ENCODE results near the gene MUSK. TPM values are rescaled to one million over a fixed set of nuclear protein-coding genes. Genes with fewer than 3 reads are reported as not detected.
"Not testable (repeated sequence)": the region's sequence is repeated elsewhere in the genome, so short reads cannot be mapped to it uniquely, and the experiment has no call there.

Gene MUSK
- total RNA-seq, 1 donor from 2014 or later: not detected

DNA sequence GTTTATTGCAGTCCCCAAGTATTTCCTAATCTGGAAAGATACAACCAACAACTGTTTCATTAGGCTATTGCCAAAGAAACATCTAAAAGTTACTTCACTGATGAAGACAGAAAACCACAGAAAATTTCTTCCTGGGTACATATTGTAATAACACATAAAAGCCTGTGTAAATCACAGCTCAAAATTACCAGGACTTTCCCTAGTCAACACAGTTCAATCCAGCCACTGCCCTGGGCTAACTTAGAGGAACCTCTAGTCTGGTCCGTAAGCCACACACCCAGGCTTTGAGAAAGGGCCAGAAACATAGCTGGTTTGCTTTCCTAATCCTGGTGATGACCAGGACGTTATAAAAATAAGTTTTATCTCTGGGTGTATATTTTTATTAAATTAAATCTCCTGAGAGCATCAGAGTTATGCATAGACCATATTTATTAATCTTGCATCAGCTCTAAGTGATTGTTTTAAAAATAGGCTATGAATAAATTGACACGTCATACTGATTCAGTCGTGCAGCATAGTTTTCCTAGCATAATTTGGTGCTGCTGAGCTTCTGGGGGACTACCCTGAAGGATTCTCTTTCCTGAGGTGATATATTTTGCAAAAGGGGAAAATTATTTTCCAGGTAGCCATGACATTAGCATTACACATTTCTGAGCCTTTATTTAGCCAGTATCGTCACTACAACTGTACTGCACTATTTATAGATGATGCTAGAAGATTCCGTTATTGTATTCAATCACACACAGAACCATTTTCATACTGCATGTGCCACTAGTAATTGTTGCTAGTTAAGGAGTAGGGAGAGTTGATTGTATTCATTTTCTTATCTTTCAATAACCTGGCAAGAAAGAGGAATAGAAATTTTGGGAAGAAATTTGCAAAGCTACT, 12.6 kb upstream of the MUSK start:
- no peak overlapping the region for H3K4me3 Mint-ChIP-seq
- H3K27ac Mint-ChIP-seq: no peak overlapping the region
- H3K36me3 Mint-ChIP-seq (ENCODE audit: low read depth): no peaks in the 10 kb centered on the region
- peaks cover 2% of the 10 kb centered on the region for H3K27me3 Mint-ChIP-seq (ENCODE audit: insufficient read depth)
- H3K9me3 Mint-ChIP-seq: no peaks in the 10 kb centered on the region
- intact Hi-C loops (cut with micrococcal nuclease): no loop called here
- H3K4me1 Mint-ChIP-seq (ENCODE audit: low read depth): no peaks in the 10 kb centered on the region
- no peak for DNase-seq (ENCODE audit: low spot score)

DNA sequence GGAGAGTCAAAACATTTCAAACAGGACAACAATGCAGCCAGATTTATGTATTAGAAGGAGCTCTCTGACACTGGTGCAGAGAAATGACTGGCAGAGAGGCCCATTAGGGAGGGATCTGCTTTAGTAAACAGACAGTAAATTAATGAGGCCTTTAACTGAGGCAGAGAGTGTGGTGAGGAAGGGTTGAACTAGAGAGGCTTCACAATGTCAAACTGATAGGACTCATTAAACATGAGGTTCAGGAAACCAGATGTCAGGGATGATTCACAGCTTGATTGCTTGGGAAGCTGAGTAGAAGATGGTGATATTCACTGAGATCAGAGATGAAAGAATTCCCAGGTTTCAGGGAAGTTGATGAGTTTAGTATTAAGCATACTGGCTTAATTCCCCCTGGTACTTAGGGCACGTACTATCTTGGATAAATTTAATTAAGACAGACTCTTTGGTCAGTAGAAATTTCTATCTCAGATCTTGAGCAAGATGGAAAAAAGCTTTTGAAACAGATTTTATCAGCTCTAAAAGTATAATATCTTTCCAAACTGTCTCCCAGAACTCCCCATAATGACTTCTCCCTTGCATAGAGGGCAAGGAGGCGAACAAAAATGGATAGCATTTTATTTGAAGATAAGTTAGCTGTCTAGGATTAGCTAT, 8.6 kb upstream of the MUSK start:
- no peak for DNase-seq (ENCODE audit: low spot score)
- Mint-ChIP-seq H3K27me3 (ENCODE audit: insufficient read depth) (peaks cover 2% of the 10 kb centered on the region), H3K27ac (no peak overlapping the region), H3K4me1 (ENCODE audit: low read depth) (no peaks in the 10 kb centered on the region), H3K9me3 (no peaks in the 10 kb centered on the region), H3K4me3 (no peak overlapping the region), H3K36me3 (ENCODE audit: low read depth) (no peaks in the 10 kb centered on the region)
- intact Hi-C loops (cut with micrococcal nuclease): no loop called here

DNA sequence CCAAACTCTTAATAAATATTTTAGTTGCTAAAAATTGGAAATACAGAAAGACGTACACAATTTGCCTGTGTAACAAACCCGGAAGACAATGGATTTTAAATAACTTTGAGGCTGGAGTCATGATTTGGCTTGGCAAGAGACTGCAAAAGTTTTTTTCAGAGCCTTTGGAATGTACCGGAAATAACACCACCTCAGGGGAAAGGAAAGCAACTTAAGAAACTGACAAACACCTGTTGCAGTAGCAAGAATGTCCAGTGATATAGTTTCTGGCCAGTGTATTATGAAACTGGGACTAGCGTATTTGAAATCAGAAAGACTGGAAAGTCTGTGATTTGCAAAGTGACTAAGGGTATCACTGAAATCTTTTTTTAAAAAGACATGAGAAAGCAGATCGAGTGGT, 842 bp downstream of the MUSK start:
- Mint-ChIP-seq H3K9me3 (no peaks in the 10 kb centered on the region), H3K36me3 (ENCODE audit: low read depth) (no peaks in the 10 kb centered on the region), H3K27me3 (ENCODE audit: insufficient read depth) (no peaks in the 10 kb centered on the region), H3K4me1 (ENCODE audit: low read depth) (no peaks in the 10 kb centered on the region), H3K4me3 (no peak overlapping the region), H3K27ac (no peak overlapping the region)
- no peak for DNase-seq (ENCODE audit: low spot score)
- intact Hi-C loops (cut with micrococcal nuclease): no loop called here

DNA sequence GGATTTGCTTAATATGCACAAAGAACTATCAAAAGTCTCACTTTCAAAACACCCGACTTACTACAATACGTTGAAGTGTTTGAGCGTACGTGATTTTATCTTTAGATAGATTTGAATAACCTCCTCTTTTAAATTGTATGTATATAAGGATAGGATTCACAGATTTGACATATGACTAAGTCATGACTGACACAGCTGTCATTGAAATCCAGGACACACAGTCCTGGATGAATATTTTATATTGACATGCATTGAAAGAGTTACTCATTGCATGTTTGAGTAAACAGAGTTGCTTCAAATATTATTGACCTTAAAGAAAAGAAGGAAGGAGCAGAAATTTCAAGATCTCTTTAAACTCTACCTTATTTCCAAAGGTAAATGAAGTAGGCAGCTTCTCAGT, 3.3 kb downstream of the MUSK start:
- Mint-ChIP-seq H3K27me3 (ENCODE audit: insufficient read depth) (no peaks in the 10 kb centered on the region), H3K4me1 (ENCODE audit: low read depth) (no peaks in the 10 kb centered on the region), H3K36me3 (ENCODE audit: low read depth) (no peaks in the 10 kb centered on the region), H3K27ac (no peak overlapping the region), H3K4me3 (no peak overlapping the region), H3K9me3 (no peaks in the 10 kb centered on the region)
- DNase-seq (ENCODE audit: low spot score): no peak
- intact Hi-C loops (cut with micrococcal nuclease): no loop called here

DNA sequence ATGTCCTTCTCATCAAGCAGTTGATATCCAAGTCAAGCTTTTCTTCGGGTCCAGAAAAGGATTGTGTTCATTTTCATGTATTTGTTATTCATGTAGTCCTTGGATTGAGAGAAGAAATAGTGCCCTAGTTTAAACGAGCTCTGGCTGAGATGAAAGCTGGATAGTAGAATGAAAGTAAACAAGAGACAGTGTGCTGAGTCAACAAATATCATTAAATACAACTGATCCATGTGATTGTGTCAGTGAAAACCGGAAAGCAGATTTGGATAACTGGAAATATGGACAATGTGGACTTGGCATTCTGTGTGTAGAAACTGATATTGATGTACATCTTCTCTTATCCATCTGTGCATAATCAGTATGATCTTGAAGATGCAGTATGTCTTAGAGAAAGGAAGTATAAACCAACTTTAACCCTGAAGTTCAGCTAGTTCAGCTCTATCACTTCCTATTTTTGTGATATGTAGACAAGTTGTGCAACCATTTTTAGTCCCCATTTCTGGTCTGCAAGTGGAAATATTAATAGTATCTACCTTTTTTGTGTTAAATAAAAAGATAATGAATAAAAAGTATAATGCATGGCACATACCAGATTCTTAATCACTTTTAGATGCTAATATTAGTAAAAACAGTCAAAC, 4.4 kb downstream of the MUSK start:
- H3K4me3 Mint-ChIP-seq: no peak overlapping the region
- H3K27me3 Mint-ChIP-seq (ENCODE audit: insufficient read depth): no peaks in the 10 kb centered on the region
- H3K9me3 Mint-ChIP-seq: no peaks in the 10 kb centered on the region
- DNase-seq (ENCODE audit: low spot score): no peak
- intact Hi-C loops (cut with micrococcal nuclease): no loop called here
- H3K4me1 Mint-ChIP-seq (ENCODE audit: low read depth): no peaks in the 10 kb centered on the region
- no peak overlapping the region for H3K27ac Mint-ChIP-seq
- no peaks in the 10 kb centered on the region for H3K36me3 Mint-ChIP-seq (ENCODE audit: low read depth)

DNA sequence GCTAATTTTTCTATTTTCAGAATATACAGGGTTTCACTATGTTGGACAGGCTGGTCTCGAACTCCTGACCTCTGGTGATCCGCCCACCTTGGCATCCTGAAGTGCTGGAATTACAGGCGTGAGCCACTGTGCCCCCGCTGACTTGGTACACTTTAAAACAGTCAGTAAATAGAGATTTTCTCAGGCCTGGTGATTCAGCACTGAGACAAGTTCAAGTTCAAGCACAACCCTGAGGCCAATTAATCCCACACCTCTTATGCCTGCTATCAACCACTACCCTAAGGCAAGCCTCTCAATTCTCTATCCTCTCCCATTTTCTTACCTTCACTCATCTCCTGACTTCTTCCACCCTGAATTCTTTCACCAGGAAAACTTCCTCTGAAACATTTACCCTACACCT, 18.9 kb downstream of the MUSK start:
- H3K4me3 Mint-ChIP-seq: no peak overlapping the region
- H3K36me3 Mint-ChIP-seq (ENCODE audit: low read depth): no peaks in the 10 kb centered on the region
- no peak overlapping the region for H3K27ac Mint-ChIP-seq
- intact Hi-C loops (cut with micrococcal nuclease): no loop called here
- H3K9me3 Mint-ChIP-seq: no peaks in the 10 kb centered on the region
- no peaks in the 10 kb centered on the region for H3K27me3 Mint-ChIP-seq (ENCODE audit: insufficient read depth)
- no peak for DNase-seq (ENCODE audit: low spot score)
- H3K4me1 Mint-ChIP-seq (ENCODE audit: low read depth): no peaks in the 10 kb centered on the region

DNA sequence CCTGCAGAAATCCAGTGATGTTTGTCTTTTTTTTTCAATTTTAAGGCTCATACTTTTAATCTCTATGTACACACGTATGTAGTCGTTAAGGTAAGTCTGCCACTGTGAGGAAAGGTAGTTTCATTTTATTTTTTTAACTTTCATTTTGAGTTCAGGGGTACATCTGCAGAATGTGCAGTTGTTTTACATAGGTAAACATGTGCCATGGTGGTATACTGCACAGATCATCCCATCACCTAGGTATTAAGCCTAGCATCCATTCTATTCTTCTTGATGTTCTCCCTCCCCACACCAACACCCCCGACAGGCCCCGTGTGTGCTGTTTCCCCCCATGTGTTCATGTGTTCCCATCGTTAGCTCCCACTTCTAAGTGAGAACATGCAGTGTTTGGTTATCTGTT, 19.7 kb downstream of the MUSK start:
- intact Hi-C loops (cut with micrococcal nuclease): no loop called here
- H3K4me3 Mint-ChIP-seq: no peak overlapping the region
- no peaks in the 10 kb centered on the region for H3K9me3 Mint-ChIP-seq
- no peak overlapping the region for H3K27ac Mint-ChIP-seq
- no peaks in the 10 kb centered on the region for H3K36me3 Mint-ChIP-seq (ENCODE audit: low read depth)
- no peak for DNase-seq (ENCODE audit: low spot score)
- no peaks in the 10 kb centered on the region for H3K4me1 Mint-ChIP-seq (ENCODE audit: low read depth)
- no peaks in the 10 kb centered on the region for H3K27me3 Mint-ChIP-seq (ENCODE audit: insufficient read depth)

DNA sequence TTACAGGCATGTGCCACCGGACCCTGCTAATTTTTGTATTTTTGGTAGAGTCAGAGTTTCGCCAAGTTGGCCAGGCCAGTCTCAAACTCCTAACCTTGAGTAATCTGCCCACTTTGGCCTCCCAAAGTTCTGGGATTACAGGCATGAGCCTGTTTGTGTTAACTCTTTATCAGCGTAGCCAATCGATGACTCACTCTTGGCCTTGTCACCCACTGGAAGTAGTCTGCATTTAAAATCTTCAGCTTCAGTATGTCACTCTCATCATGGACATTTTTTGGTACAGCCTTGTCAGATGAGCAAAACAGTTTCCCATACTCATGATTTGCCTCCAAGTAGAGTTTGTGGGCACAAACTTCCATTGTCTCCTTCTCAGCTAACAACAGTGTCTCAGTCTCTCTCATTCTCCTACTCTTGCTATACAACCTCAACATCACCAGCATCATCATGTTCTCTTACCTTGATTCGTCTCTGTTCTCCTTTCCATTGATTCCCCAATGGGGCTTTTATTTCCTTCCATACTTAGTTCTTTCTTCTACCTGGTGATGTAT, 22.5 kb downstream of the MUSK start:
- intact Hi-C loops (cut with micrococcal nuclease): no loop called here
- Mint-ChIP-seq H3K4me3 (no peak overlapping the region), H3K27me3 (ENCODE audit: insufficient read depth) (no peaks in the 10 kb centered on the region), H3K4me1 (ENCODE audit: low read depth) (no peaks in the 10 kb centered on the region), H3K27ac (no peak overlapping the region), H3K9me3 (no peaks in the 10 kb centered on the region), H3K36me3 (ENCODE audit: low read depth) (no peaks in the 10 kb centered on the region)
- no peak for DNase-seq (ENCODE audit: low spot score)

DNA sequence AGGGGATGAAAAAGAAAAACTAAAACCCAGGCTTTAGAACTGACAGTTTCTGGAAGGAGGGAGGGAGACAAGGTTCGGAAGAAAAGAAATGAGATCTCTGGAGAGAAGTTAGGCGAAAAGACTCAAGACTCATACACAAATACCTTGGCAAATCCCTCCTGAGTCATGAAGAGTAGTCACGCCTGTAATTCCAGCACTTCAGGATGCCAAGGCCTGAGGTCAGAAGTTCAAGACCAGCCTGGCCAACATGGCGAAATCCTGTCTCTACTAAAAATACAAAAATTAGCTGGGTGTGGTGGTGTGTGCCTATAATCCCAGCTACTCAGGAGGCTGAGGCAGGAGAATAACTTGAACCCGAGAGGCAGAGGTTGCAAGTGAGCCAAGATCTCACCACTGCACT, 27.3 kb downstream of the MUSK start:
- H3K4me3 Mint-ChIP-seq; intact Hi-C loops (cut with micrococcal nuclease); H3K36me3 Mint-ChIP-seq (ENCODE audit: low read depth); DNase-seq (ENCODE audit: low spot score); H3K27ac Mint-ChIP-seq; H3K27me3 Mint-ChIP-seq (ENCODE audit: insufficient read depth); H3K9me3 Mint-ChIP-seq; H3K4me1 Mint-ChIP-seq (ENCODE audit: low read depth): not testable (repeated sequence)

DNA sequence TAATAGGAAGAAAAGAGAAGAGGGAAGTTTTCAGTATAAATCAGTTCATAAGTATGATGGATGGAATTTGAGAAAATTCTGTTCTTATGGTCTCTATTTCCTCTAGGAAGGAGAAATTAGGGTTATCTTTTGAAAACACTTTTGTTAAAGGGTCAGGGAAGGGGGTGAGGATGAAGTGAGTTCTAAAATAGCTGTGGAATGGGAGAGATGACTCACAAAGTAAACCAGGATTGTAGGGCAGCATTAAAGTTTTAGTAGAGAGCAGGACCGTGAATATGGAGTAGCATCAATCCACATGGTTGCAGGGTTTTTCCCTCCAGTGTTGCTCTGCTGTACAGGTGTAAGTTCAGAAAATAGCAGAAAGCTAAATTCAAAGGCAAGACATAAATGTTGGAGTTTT, 32.4 kb downstream of the MUSK start:
- intact Hi-C loops (cut with micrococcal nuclease): no loop called here
- Mint-ChIP-seq H3K36me3 (ENCODE audit: low read depth) (no peaks in the 10 kb centered on the region), H3K4me3 (no peak overlapping the region), H3K27ac (no peak overlapping the region), H3K9me3 (no peaks in the 10 kb centered on the region), H3K27me3 (ENCODE audit: insufficient read depth) (no peaks in the 10 kb centered on the region), H3K4me1 (ENCODE audit: low read depth) (no peaks in the 10 kb centered on the region)
- DNase-seq (ENCODE audit: low spot score): no peak

DNA sequence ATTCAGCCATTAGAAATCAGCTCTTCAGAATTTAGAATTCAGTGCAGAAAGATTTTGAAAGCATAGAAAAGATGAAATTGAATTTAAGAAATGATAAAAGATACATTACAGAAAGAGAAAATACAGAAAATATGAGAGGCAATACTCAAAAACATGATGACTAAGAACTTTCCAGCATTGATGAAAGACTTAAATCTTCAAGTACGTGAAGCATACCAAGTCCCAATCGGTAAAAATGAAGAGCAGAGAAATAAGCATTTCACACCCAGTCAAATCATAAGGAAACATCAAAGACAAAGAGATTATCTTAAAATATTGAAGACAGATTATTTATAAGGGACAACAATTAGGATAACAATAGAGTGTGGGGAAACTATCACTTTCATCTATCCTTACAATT, 35.1 kb downstream of the MUSK start:
- Mint-ChIP-seq H3K4me3 (no peak overlapping the region), H3K9me3 (no peaks in the 10 kb centered on the region), H3K27ac (no peak overlapping the region), H3K27me3 (ENCODE audit: insufficient read depth) (no peaks in the 10 kb centered on the region), H3K4me1 (ENCODE audit: low read depth) (no peaks in the 10 kb centered on the region), H3K36me3 (ENCODE audit: low read depth) (no peaks in the 10 kb centered on the region)
- DNase-seq (ENCODE audit: low spot score): no peak
- intact Hi-C loops (cut with micrococcal nuclease): no loop called here

DNA sequence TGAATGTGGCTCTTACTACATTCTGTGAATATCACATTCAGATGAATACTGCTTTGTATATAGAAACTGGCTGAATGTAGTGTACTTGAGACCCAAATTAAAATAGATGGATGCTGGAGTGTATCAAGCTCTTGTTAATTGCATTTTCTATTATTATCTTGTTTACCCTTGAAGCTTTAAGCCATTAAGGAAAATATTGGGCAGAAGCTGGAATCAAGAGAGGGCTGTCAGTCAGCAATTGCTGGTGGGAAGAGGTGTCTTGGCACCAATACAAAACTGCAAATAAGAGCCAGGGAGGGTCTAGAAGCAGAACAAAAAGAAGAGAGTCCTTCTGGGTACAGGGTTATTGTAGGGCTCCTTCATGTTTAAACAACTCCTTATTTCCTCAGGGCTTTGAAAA, 38.8 kb downstream of the MUSK start:
- no peak for DNase-seq (ENCODE audit: low spot score)
- Mint-ChIP-seq H3K27me3 (ENCODE audit: insufficient read depth) (no peaks in the 10 kb centered on the region), H3K4me3 (no peak overlapping the region), H3K9me3 (no peaks in the 10 kb centered on the region), H3K27ac (no peak overlapping the region), H3K4me1 (ENCODE audit: low read depth) (no peaks in the 10 kb centered on the region), H3K36me3 (ENCODE audit: low read depth) (no peaks in the 10 kb centered on the region)
- intact Hi-C loops (cut with micrococcal nuclease): no loop called here

DNA sequence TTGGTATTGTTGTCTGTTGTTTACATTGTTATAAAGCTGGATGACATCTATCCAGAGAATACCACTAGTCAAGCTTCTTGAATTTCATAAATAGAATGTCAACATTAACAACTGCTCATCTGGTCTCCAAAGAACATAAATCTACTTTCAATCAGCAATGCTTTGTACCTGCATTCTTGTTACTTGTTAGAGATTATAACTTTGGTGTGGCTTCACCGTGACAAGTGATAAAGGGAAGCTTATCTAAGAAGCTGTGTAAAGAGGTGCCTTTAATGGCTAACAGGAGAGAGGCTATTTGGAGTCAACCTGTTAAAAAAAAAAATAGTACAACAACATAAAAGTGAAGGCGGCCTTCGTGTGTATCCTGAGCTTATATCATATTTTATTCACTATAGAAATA, 41.8 kb downstream of the MUSK start:
- no peaks in the 10 kb centered on the region for H3K4me1 Mint-ChIP-seq (ENCODE audit: low read depth)
- no peaks in the 10 kb centered on the region for H3K27me3 Mint-ChIP-seq (ENCODE audit: insufficient read depth)
- no peaks in the 10 kb centered on the region for H3K9me3 Mint-ChIP-seq
- intact Hi-C loops (cut with micrococcal nuclease): no loop called here
- no peaks in the 10 kb centered on the region for H3K36me3 Mint-ChIP-seq (ENCODE audit: low read depth)
- no peak overlapping the region for H3K27ac Mint-ChIP-seq
- no peak overlapping the region for H3K4me3 Mint-ChIP-seq
- no peak for DNase-seq (ENCODE audit: low spot score)

Measured in activated T-helper 1 cell treated with anti-CD3 and anti-CD28 coated beads, Interleukin-12 subunit alpha, Interleukin-12 subunit beta, Interleukin-2, Interleukin-4 antibody, amounts not matched to agents 30 ng/mL and 10 ng/mL and 1 ng/mL, durations not matched to agents 14 hours and 24 hours and 36 hours (primary cell).